RKO (cell line): ENCODE data around the gene MATN4.

Experiments used
- DNase-seq: peaks from one replicate; pipeline ENCODE4 v3.0.0-alpha.2; 2016; ENCODE audit warnings: low spot score

Gene MATN4

DNA sequence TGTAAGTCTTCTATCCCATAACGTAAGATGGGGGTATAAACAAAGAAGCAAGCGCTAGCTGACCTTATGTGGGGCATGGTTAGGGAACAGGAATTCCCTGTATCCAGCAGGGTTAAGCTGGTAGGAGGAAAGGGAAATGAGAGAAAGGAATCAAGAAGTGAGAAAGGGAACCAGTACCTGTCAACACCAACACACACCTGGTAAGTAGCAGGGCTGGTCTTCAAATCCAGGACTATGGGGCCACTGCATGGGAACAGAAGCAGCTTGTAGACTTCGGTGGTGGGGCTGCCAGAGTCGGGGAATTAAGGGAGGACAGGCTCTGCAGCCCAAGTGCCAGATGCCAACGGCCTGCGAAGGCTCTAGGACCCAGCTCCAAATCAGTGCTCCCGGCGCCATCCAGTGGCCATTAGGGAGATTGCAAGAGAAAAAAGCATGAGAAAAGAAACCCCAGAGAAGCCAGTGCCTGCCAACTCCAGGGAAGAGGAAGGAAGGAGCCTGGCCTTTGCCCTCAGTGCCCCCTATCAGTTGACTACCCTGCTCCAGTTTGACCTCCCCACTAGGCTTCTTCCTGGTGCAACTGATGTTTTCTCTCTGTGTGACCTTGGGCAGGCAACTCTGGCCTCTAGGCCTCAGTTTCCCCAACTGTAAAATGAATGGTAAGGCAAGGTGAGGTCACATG lies 17.3 kb downstream of the MATN4 start:
- peak; percentile 83 for DNase-seq

DNA sequence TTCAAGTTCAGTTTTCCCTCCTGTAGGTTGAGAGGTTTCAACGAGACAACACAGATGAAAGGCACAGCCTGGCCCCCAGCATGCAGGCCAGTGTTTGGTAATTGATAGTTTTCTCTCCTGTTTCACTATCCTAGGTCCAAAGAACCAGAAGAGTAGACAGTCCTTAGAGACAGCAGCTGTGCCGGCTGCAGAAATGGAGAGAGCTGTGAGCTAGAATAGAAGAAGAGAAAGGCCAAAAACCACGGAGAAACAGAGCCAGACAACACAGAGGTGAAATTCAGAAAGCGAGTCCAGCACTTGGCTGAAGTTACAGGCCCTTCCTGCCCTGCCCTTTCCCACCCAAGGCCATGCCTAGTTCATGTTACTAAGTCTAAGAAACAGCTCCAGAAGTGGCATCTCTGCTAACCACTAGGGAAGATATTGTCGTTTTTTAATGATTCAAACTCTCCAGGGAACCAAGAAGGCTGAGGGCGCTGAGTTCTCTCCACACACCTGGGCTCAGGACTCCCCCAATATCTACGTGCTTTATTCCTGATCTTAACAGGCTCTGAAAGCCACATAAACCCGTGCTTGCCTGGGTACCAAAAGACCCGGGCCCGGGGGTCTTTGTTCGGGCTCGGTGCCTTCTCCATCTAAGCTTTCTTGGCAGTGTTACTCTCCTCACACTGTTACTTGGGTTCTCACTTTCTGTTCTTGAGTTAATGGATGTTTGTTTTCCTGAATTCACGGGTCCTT lies 18.0 kb downstream of the MATN4 start:
- no peak for DNase-seq

DNA sequence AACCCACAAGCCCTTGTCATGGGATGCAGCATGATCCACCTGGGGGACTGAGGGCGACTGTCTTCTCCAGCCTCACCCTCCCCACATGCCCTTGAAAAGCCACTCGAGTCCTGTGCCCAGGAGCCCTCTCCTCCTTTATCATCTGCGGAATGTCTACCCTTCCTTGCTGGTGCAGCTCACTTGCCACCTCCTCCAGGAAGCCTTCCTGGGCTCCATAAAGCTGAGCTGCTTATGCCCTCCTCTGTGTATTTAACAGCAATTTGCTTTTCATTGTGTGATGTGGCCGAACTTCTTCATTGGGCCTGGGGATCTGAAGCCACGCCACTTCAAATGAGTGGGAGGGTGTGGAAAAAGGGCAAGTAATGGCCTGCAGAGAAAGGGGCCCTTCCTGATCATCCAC lies 19.2 kb downstream of the MATN4 start:
- no peak for DNase-seq

DNA sequence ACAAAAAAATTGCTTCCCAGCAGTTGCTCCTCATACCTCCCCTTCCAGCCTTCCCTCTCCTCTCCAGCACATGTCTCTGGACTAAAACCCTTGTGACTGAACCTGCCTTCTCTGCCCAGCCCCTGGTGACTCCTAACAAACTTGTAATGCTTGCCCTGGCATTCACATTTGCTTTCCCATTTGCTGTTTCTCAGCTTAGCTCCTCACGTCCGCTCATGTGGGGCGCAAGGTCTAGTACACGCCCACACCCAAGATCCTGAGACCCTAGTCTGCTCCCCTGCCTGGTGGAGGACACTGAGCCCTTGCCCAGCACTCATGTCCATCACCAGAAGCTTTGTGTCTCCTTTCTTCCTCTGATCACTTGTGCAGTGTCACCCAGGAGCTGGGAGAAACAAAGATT lies 19.7 kb downstream of the MATN4 start:
- DNase-seq: no peak

DNA sequence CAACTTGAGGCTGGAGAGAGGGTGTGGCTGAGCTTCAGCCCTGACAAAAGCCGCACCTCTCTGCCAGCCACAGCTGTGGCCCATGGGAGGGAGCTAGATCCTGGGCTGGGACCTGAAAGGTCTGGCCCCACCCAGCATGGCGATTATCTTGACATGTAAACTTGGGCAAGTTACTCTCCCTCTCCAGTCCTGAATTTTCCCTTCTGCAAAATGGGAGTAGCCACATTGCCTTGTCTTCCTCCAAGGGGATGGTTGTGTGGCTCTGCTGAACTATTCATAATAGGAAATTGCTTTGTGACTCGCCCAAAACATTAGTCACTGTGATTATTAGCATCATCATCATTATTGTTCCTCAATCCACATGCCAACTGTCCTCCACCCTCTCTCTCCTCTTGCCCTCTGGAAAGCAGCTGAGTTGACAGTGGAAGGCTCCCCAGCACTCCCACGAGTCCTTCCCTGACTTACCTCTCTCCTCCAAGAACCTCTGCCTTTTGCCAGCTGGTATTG lies 24.5 kb downstream of the MATN4 start:
- DNase-seq: peak; percentile 45

DNA sequence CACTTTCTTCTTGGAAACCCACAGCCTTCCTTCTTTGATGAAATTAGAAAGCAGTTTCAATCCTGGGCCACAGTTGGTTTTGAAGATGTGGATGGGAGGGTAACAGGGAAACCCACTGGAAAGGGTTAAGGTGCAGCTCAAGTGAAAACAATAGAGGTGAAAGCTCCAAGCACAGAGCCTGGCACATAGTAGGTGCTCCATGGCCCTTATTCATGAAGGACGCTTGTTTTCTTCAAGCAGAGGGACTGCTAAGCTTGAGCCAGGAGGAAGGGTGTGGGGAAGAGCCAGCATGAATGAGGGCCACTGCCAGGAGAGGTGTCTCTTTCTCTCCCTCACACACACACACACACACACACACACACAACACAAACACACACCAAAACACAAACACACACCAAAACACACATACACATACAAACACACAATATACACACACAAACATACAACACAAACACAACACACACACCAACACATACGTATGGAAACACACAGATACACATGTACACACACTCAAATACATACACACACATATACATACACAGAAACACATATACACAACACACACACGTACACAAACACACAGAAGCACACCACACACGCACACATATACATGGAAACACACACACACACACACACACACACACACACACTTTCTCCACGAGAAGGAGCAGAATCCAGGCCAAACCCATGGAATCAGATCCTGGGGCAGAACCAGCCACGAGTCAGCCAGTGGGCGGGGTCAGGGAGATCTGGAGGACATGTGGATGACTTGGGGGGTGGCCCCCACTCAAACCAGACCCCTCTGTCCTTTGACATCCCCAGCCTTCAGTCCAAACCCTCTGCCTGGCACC lies 25.2 kb downstream of the MATN4 start:
- no peak for DNase-seq

DNA sequence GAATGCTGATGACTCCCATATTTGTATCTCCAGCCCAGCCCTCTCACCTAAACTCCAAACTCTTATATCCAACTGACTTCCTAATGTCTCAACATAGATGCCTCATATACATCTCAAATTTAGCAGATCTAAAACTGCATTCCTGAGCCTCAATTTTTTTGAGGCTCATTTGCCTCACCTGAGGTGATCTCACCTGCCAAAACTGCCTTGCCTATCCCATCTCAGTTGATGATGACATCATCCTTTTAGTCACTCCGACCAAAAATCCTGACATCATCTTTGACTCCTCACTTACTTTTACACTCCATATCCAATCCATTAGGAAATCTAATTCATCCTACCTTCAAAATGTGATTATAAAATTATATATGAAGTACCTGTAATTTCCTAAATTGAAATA lies 28.1 kb downstream of the MATN4 start:
- no peak for DNase-seq

DNA sequence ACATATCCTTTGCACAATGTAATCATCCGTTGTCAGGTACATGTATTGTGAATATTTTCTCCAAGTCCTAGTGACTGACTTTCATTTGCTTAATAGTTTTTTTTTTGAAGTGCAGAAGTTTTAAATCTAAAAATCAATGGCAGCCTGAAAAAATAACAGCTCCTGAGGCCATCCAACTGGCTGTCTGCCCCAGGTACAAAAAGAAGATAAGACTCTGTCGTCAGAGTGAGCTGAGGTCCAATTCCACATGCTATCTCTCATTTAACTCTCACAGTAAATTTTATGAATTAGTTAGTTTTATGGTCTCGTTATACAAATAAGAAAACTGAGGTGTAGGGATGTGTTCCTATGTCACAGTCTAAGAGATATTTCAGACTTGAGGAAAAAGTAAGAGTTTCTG lies 32.8 kb downstream of the MATN4 start:
- DNase-seq: no peak

DNA sequence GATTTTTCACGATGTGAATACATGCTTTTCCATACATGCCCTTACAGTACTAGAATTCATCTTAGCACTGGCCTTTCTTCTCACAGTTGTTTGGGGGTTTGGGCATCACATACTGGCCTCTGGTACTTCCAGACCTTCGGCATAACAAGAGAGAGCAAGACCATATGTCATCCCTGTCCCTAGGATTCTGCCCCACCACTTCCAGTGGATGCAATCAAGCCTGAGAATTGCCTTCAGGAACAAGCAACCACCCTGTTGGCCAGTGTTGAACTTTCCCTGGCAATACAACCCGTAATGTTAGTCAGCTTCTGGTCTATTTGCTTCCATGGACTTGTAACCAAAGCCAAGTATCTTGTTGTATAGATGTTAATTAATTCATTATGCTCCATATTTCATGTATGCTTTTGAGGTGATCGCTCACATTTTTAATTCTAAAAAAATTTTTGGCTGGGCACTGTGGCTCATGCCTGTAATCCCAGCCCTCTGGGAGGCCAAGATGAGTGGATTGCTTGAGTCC lies 38.3 kb downstream of the MATN4 start:
- DNase-seq: no peak

DNA sequence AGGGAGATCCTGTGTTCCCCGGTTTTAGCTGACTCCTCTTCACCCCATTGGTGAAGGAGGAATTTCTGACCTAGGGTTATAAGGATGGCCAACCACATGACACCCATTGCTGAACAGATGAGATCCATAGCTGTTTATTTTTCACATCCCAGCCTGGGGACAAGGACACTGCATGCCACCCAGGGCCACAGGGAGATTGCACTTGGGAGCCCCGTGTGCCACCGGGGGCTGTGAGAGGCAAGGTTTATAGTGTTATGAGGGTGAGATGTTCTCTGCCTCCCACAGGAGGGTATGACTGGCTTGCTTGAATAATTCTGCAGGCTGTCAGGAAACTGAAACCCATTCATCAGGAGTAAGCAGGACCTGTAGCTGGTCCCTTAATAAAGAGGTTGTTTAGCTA lies 39.0 kb downstream of the MATN4 start:
- no peak for DNase-seq

DNA sequence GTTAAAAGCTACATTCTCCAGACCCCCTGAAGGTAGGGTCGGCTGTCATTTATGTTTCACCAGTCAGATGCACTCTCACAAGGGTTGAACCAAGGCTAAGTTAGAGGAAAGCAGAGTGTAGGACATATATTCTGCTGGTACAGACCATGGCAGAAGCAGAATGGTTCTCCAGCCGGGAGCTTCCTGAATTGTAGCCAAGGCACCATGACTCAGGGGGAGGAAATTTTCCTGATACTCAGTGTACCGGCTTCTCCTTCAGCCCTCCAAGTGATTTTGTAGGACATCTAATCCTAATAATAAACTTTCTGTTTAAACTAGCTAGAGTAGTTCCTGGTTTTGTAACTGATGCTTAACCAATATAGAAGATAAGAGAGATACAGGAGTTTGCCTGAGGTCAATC lies 39.6 kb downstream of the MATN4 start:
- no peak for DNase-seq

DNA sequence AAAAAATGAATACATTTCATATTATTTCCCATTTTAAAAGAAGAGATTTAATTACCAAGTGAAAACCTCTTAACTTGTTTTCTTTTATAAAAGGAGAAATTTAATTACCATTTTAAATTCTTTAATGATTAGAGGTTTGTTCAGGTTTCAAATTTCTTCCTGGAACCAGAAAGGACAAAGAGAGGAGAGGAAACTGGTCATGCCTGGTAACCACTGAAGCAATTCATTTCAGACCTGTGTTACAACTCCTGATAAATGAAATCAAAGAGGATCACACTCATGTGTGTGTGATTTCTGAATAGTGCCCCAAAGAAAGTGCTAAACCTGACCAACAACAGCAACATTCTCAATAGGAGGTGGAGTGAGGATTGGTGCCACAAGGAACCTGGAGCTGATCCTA lies 41.1 kb downstream of the MATN4 start:
- DNase-seq: no peak

DNA sequence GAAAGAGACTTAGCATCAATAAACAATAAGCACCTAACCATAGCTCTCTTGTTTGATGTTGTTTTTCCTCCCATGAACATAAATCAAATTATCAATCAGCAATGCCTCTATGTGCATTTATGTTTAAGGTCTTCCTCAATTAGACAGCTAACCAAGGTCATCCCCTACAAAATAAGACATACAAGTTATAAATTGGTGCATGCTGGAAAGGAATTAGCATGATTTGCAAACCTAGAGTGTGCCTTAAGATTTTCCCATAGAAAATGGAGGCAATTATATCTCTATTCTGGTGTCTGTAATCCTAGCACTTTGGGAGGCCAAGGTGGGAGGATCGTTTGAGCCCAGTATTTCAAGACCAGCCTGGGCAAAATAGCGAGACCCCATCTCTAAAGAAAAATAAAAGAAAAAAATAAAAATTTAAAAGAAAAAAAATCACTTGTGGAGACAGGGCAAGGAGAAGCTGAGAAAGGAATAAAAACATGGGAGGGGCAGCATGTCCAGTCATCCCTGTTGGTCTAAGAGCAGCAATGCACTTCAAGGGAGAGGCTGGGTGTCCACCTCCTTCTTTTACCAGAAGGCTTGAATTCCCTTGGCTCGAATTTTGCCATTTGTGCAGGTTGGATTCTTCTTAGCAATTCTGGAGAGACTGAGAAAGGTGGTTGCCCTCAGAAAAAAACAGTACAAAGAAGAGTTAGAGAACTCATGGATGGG lies 44.4 kb downstream of the MATN4 start:
- DNase-seq: no peak

DNA sequence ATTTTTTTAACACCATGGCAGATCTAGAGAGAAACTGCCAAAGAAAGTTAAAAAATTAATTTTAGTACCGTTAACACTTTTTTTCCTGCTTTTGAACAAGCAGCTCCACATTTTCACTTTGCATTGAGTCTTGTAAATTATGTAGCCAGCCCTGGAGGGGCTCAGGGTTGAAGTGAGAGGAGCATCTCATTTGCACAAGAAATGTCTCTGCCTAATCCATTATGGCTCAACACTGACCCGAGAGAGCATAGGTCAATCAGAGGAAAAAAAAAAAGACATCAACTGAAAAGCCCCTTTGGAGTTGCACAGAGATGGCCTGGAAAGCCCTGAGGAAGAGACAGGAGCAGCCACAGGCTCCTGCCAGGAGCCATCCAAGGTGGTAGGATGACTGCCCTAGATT lies 49.4 kb downstream of the MATN4 start:
- no peak for DNase-seq

DNA sequence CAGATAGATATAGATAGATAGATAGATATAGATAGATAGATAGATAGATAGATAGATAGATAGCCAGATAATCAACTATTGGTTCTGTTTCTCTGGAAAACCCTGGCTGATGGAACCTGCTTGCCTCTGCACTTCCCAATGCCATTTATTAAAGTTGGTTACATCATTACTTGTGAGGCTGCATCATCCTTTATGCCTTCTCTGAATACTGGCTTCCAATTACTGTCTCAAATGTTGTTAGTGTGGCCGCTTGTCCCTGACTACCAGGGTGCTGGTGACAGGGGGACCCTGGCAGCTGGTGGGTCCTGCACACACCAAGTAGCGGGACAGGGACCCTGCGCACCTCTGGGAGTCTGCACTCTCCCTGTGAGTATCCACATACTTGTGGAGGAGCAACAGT lies 49.8 kb downstream of the MATN4 start:
- no peak for DNase-seq

DNA sequence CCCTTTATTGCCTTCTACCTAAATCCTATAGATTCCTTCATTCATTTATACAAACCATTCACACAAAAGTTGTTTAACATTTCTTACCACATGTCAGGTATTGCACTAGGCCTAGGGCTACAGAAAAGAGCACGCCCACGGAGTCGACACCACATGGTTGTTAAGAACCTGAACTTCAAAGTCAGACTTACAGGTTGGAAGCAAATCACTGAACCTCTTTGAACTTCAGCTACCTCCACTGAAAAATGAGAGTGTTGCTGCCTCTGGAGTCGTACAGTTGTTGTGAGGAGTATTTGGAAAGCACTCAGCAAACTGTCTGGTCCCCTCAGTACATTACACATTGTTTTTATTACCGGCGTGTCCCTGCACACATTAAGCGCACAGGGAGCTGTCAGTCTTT lies 50.4 kb downstream of the MATN4 start:
- no peak for DNase-seq

DNA sequence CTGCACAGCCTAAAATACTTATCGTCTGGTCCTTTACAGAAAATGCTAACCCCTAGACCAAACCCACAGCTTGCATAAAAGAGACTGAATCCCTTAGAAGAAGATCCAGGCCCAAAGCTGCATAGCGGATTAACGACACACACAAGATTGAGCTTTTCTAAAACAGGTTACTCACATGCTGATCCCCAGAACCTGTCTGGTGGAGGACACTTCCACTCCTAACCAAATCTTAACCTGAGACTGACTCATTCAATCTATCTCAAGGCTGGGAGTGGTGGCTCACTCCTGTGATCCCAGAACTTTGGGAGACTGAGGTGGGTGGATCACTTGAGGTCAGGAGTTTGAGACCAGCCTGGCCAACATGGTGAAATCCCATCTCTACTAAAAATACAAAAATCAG lies 50.9 kb downstream of the MATN4 start:
- no peak for DNase-seq

DNA sequence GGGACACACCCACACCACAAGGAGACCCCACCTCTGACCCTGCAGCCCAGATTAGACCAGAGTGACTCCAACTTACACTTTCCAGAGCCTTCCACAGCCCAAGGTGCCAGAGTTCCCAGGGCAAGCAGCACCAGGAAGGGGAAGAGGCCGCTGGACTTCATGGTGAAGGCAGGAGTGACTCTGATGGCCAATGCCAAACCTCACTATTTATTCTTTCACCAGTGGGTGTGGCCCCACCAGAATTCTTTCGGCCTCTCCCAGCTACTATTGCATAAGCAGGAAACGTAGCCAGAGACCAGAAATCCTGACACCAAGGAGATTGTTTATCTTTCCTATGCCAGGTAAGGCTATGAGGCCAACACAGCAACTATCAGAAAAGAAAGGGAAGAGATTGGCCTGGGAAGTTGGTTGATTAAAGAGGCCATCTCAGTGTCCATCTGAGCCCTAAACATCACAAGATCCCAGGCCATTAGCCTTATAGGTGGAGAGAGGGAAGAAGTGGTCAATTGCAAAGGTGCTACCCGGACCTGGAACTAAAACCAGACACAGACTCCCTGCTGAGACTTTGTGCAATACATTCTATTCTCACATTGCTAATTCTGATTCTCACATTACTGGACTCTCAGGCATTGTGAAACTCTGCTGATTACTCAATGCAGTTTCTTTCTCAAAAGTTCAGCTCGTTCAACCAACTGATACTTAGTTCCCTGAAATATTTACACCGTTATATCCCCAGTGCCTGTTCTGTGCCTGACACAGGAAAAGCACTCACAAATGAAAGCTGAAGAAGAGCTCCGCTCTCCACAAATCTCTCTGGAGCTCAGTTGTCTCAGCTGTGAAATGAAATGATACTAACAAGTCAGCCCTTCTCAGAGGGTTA lies 53.5 kb downstream of the MATN4 start, which contains the start of gene SLPI:
Gene SLPI, minus strand, starts transcription at position 182 of the 880 bp plus-strand sequence. Its CDS starts 21 bp downstream, at position 161.
- DNase-seq: no peak

DNA sequence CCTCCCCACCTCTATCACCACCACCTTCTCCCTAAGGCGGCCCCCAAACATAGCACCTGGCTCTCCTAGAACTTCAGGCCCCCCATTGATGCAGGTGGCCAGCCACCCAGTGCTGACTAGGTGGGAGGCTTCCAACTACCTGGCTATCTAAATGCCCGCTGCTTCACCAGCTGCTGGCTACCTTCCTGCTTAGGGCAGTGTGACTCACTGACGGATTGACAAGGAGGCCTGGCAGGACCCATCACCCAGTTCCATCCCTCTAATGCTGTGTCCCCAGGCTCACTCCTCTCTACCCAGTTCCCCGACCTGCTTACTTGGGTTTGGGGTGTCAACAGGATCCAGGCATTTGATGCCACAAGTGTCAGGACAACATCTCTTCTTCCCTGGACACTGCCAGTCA lies 54.8 kb downstream of the MATN4 start:
- no peak for DNase-seq

DNA sequence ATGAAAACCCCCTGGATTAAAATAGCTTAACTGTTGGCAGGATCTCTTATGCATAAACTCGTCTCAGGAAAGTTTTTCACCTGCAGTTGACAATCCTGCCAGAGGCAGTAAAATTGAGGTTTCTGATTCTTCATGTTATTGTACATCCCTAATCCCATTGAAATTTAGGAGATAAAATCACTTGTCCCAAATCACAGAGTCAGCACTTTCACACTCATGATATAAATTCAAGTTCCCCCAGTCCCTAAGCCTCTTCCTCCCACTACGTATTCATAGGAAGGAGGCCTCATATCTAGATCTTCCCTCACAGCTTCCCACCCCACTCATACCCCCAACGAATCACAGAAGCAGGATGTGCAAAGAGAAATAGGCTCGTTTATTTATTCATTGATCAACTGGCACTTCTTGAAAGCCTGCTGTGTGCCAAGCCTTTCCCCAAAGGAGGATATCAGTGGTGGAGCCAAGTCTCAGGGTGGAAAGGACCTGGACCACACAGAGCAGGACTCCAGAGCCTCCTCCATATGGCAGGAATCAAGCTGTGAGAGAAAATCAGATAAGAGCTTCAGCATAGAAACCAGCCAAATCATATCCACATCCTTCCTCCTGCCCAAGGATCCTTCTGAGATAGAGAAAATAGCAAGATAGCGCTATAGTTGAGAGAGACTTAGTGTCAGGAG lies 56.1 kb downstream of the MATN4 start:
- no peak for DNase-seq
